ENCODE measurements around the gene RNF223.
"Not testable (repeated sequence)": the region's sequence is repeated elsewhere in the genome, so short reads cannot be mapped to it uniquely, and the experiment has no call there.

- TF ChIP-seq POLR2A (IDR thresholded peaks at IDR 0.05; ENCODE audit: extremely low read depth, insufficient read length); CTCF (IDR thresholded peaks at IDR 0.05; ENCODE audit: low read depth, low read length): not testable (repeated sequence)
Observed at GRCh38 chr1:1057769-1058087, 16.4 kb downstream of the RNF223 start.

Data from NB4 (cell line).